Liver (tissue), 9 donors: ENCODE data around the gene CDH4. TPM values are rescaled to one million over a fixed set of nuclear protein-coding genes. Genes with fewer than 3 reads are reported as not detected.

ENCODE experiments used
- DNase-seq: peaks from one replicate; pipeline ENCODE4 v3.0.0-alpha.2; 2017; ENCODE audit warnings: low spot score
- H3K27ac ChIP-seq, 2 donors: one replicate each; pipeline ENCODE4 v1.7.0; 2013; ENCODE audit warnings: inconsistent platforms in 2 of 2, low read length in 2 of 2, control low read depth in 1 of 2, low read depth in 1 of 2, mild to moderate bottlenecking in 1 of 2
- H3K27me3 ChIP-seq, 4 donors: one replicate each; pipeline versions ENCODE4 v1.6.1 to v1.7.0; 2013; ENCODE audit warnings: low read length in 3 of 4, inconsistent platforms in 1 of 4, mild to moderate bottlenecking in 1 of 4, moderate library complexity in 1 of 4; ENCODE audit not compliant: control insufficient read depth in 4 of 4, insufficient read depth in 4 of 4
- H3K36me3 ChIP-seq, 4 donors: one replicate each; pipeline versions ENCODE4 v1.6.1 to v1.7.0; 2013; ENCODE audit warnings: low read length in 3 of 4, mild to moderate bottlenecking in 3 of 4, low read depth in 1 of 4, moderate library complexity in 1 of 4; ENCODE audit not compliant: control insufficient read depth in 4 of 4, insufficient read depth in 3 of 4
- H3K4me1 ChIP-seq, 4 donors: one replicate each; pipeline versions ENCODE4 v1.6.1 to v1.7.0; 2013; ENCODE audit warnings: low read length in 3 of 4, mild to moderate bottlenecking in 3 of 4, moderate library complexity in 1 of 4; ENCODE audit not compliant: control insufficient read depth in 4 of 4, insufficient read depth in 4 of 4
- H3K4me3 ChIP-seq, 3 donors: one replicate each; pipeline versions ENCODE4 v1.6.1 to v1.7.0; 2013; ENCODE audit warnings: low read length in 3 of 3, control low read depth in 1 of 3, low read depth in 1 of 3, mild to moderate bottlenecking in 1 of 3
- H3K9ac ChIP-seq, 2 donors: one replicate each; pipeline ENCODE4 v1.7.0; 2013; ENCODE audit warnings: low read length in 2 of 2, mild to moderate bottlenecking in 2 of 2, moderate library complexity in 2 of 2, control low read depth in 1 of 2, low read depth in 1 of 2
- H3K9me3 ChIP-seq, 4 donors: one replicate each; pipeline versions ENCODE4 v1.6.1 to v1.7.0; 2013; ENCODE audit warnings: low read length in 3 of 4; ENCODE audit not compliant: control insufficient read depth in 4 of 4
- EGR1 ChIP-seq, 2 donors: IDR thresholded peaks; 2 replicates each; pipeline ENCODE4 v1.6.1; 2016 to 2018; ENCODE audit warnings: antibody characterized with exemption in 2 of 2, low read depth in 2 of 2
- FOXA2 ChIP-seq: IDR thresholded peaks from 2 replicates; pipeline ENCODE4 v1.6.1; 2016; ENCODE audit warnings: antibody characterized with exemption
- HNF4G ChIP-seq: IDR thresholded peaks from 2 replicates; pipeline ENCODE4 v1.6.1; 2016; ENCODE audit warnings: antibody characterized with exemption
- JUND ChIP-seq, 2 donors: IDR thresholded peaks; 2 replicates each; pipeline ENCODE4 v1.6.1; 2016; ENCODE audit warnings: antibody characterized with exemption in 2 of 2
- NR2F2 ChIP-seq: IDR thresholded peaks from 2 replicates; pipeline ENCODE4 v1.6.1; 2016; ENCODE audit warnings: antibody characterized with exemption
- RAD21 ChIP-seq, 2 donors: IDR thresholded peaks; 2 replicates each; pipeline ENCODE4 v1.6.1; 2016; ENCODE audit warnings: antibody characterized with exemption in 2 of 2, mild to moderate bottlenecking in 2 of 2
- RXRA ChIP-seq, 2 donors: IDR thresholded peaks; 2 replicates each; pipeline ENCODE4 v1.6.1; 2017 to 2018; ENCODE audit warnings: antibody characterized with exemption in 2 of 2, mild to moderate bottlenecking in 1 of 2
- SP1 ChIP-seq: IDR thresholded peaks from 2 replicates; pipeline ENCODE4 v1.6.1; 2018; ENCODE audit warnings: antibody characterized with exemption, mild to moderate bottlenecking
- TAF1 ChIP-seq: conservative IDR thresholded peaks from 2 replicates; pipeline ENCODE4 v1.6.1; 2016; ENCODE audit warnings: antibody characterized with exemption, mild to moderate bottlenecking
- YY1 ChIP-seq: IDR thresholded peaks from 2 replicates; pipeline ENCODE4 v1.6.1; 2016; ENCODE audit warnings: antibody characterized with exemption, mild to moderate bottlenecking
- WGBS: extraction: QIAGEN DNeasy Blood & Tissue Kit; methylation state at CpG from one replicate; pipeline ENCODE4 v1.1.7; 2013; 5-methylcytosine and 5-hydroxymethylcytosine counted together
- polyA plus RNA-seq, 2 donors: library from polyadenylated mRNA; stranded (reverse) in 1 of 2; unstranded in 1 of 2; fragments of 200-250 nt in 1 of 2; fragments of >200 nt in 1 of 2; fragmentation: Nextera tagmentation in 1 of 2; extraction: Ambion mirVana in 1 of 2; gene quantifications; one replicate each; pipeline versions ENCODE4 v1.2.1 to v1.2.3, GENCODE V29; 2013 to 2015
- total RNA-seq, 2 donors: library from RNA; depleted of rRNA; stranded (reverse); fragments of >200 nt; gene quantifications; one replicate each; pipeline ENCODE4 v1.2.3, GENCODE V29; 2014
- TF ChIP-seq, protein P1 (sequence below): IDR thresholded peaks from 2 replicates; pipeline ENCODE4 v1.6.1; 2016; ENCODE audit warnings: antibody characterized with exemption
- TF ChIP-seq, protein P2 (sequence below): IDR thresholded peaks from 2 replicates; pipeline ENCODE4 v1.6.1; 2016; ENCODE audit warnings: antibody characterized with exemption, mild to moderate bottlenecking
- TF ChIP-seq, protein P3 (sequence below): IDR thresholded peaks from 2 replicates; pipeline ENCODE4 v1.6.1; 2016; ENCODE audit warnings: antibody characterized with exemption
- TF ChIP-seq, protein P4 (sequence below): fragments of 150-350 bp; IDR thresholded peaks from 2 replicates; pipeline ENCODE4 v1.5.1; 2017; ENCODE audit warnings: improper control_type of control experiment, low read depth, low read length; ENCODE audit not compliant: missing input control
- donor health status: healthy.
- donor health status: healthy.
- donor health status: healthy.
- donor health status: healthy.
- donor health status: healthy.

The CDH4 gene
- total and polyA plus RNA-seq, 4 donors, result 0.03 to 0.25 (median 0.19) TPM; not detected in 1

DNA sequence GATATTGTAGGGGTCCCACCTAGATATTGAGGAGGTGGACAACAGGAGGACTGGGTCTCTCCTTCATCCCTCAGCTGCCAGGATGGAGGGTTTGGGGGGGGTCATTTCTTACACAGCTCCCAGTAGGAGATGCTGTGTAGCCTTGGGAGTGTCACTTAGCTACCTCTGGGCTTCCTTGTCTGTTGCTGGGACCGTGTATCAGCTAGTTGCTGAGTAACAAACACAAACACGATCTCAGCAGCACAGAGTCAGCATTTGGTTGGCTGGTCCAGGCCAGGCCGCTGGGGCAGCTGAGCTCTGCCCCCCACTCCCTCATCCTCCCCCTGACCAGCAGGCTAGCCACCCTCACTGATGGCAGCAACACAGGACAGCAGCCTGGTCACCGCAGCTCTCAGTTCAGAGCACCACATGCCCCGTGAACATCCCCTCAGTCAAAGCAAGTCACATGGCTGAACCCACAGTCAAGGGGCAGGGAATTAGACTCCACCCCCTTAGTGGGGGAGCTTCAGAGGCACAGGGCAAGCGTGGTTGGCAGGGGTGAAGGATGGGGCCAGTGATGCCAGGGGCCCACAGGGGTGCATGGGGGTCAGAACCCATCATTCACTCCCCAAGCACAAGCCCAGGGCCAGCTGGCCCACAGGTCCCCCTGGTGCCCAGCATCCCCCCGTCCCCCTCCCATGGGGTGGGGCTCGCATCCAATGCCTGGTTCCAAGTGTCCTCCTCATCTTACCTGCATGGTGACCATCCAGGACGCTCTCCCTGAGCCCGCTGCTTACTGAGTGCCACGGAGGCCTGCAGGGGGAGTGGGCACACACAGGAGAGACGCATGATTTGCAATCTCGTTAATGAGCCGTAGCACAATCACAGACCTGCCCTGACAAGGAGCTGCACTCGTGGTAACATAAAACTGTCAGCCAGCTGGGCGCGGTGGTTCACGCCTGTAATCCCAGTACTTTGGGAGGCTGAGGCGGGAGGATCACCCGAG, 701.3 kb downstream of the CDH4 start:
- Histone ChIP-seq H3K27me3 (no peaks in the 10 kb centered on the region), H3K4me1 (no peaks in the 10 kb centered on the region), H3K4me3 (no peak overlapping the region), H3K27ac (no peak overlapping the region), H3K9me3 (no peaks in the 10 kb centered on the region), H3K36me3 (no peaks in the 10 kb centered on the region), H3K9ac (no peak overlapping the region)
- DNase-seq, result no peak
- 89% methylated on average over 20 of the region's 20 CpGs for WGBS
- TF ChIP-seq, protein P1, sequence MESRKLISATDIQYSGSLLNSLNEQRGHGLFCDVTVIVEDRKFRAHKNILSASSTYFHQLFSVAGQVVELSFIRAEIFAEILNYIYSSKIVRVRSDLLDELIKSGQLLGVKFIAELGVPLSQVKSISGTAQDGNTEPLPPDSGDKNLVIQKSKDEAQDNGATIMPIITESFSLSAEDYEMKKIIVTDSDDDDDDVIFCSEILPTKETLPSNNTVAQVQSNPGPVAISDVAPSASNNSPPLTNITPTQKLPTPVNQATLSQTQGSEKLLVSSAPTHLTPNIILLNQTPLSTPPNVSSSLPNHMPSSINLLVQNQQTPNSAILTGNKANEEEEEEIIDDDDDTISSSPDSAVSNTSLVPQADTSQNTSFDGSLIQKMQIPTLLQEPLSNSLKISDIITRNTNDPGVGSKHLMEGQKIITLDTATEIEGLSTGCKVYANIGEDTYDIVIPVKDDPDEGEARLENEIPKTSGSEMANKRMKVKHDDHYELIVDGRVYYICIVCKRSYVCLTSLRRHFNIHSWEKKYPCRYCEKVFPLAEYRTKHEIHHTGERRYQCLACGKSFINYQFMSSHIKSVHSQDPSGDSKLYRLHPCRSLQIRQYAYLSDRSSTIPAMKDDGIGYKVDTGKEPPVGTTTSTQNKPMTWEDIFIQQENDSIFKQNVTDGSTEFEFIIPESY, result no peak
- no peak for TF ChIP-seq SP1

DNA sequence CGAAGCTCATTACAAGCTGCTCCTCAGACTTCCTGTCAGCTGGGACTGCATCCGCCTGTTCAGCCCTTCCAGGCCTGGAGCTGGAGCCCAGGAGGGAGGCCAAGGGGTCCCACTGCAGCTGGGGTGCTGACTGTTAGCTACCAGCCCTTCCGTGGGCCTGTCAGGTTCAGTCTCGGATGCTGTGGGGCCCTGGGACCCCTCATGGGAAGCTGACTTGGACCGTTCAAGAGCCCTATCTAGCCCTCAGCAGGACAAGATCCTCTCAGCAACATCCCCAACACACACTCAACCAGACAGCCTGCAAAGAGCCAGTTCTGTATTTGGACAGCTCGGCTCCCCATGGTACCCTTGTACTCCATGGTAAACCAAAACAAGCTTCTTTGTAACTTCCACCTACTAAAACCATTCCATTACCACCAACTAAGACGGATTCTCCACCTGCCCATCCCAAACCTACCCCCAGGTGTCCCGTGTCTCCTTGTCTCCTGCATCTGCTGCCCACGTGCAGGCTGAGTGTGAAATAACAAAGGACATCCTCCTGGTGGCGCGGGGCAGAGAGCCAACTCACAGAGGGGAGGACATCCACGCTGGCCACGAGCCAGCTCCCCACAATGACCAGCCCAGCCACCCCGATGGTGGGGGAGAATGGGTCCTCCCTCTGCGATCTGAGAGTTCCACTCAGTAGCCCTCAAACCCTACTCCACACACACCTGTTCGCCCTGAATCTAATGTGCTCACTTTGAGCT, 702.4 kb downstream of the CDH4 start:
- 70% methylated on average over 16 of the region's 16 CpGs for WGBS
- no peak overlapping the region for H3K9ac ChIP-seq
- no peak overlapping the region for H3K27ac ChIP-seq
- no peaks in the 10 kb centered on the region for H3K36me3 ChIP-seq
- DNase-seq, result no peak
- H3K27me3 ChIP-seq, result no peaks in the 10 kb centered on the region
- H3K9me3 ChIP-seq, result no peaks in the 10 kb centered on the region
- TF ChIP-seq FOXA2, result no peak
- no peak for TF ChIP-seq JUND (IDR thresholded peaks at IDR 0.05)
- no peak for TF ChIP-seq RXRA (IDR thresholded peaks at IDR 0.05)
- no peak for TF ChIP-seq HNF4G
- TF ChIP-seq YY1, result no peak
- TF ChIP-seq, protein P2, sequence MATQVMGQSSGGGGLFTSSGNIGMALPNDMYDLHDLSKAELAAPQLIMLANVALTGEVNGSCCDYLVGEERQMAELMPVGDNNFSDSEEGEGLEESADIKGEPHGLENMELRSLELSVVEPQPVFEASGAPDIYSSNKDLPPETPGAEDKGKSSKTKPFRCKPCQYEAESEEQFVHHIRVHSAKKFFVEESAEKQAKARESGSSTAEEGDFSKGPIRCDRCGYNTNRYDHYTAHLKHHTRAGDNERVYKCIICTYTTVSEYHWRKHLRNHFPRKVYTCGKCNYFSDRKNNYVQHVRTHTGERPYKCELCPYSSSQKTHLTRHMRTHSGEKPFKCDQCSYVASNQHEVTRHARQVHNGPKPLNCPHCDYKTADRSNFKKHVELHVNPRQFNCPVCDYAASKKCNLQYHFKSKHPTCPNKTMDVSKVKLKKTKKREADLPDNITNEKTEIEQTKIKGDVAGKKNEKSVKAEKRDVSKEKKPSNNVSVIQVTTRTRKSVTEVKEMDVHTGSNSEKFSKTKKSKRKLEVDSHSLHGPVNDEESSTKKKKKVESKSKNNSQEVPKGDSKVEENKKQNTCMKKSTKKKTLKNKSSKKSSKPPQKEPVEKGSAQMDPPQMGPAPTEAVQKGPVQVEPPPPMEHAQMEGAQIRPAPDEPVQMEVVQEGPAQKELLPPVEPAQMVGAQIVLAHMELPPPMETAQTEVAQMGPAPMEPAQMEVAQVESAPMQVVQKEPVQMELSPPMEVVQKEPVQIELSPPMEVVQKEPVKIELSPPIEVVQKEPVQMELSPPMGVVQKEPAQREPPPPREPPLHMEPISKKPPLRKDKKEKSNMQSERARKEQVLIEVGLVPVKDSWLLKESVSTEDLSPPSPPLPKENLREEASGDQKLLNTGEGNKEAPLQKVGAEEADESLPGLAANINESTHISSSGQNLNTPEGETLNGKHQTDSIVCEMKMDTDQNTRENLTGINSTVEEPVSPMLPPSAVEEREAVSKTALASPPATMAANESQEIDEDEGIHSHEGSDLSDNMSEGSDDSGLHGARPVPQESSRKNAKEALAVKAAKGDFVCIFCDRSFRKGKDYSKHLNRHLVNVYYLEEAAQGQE, result no peak
- no peak for TF ChIP-seq TAF1
- no peak for TF ChIP-seq EGR1 (IDR thresholded peaks at IDR 0.05; ENCODE audit: low read depth in 2 of 2)
- TF ChIP-seq NR2F2, result no peak
- TF ChIP-seq SP1, result no peak
- TF ChIP-seq, protein P3, sequence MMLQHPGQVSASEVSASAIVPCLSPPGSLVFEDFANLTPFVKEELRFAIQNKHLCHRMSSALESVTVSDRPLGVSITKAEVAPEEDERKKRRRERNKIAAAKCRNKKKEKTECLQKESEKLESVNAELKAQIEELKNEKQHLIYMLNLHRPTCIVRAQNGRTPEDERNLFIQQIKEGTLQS, result no peak
- TF ChIP-seq, protein P4, sequence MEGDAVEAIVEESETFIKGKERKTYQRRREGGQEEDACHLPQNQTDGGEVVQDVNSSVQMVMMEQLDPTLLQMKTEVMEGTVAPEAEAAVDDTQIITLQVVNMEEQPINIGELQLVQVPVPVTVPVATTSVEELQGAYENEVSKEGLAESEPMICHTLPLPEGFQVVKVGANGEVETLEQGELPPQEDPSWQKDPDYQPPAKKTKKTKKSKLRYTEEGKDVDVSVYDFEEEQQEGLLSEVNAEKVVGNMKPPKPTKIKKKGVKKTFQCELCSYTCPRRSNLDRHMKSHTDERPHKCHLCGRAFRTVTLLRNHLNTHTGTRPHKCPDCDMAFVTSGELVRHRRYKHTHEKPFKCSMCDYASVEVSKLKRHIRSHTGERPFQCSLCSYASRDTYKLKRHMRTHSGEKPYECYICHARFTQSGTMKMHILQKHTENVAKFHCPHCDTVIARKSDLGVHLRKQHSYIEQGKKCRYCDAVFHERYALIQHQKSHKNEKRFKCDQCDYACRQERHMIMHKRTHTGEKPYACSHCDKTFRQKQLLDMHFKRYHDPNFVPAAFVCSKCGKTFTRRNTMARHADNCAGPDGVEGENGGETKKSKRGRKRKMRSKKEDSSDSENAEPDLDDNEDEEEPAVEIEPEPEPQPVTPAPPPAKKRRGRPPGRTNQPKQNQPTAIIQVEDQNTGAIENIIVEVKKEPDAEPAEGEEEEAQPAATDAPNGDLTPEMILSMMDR, result no peak
- no peak for TF ChIP-seq RAD21 (IDR thresholded peaks at IDR 0.05)
- H3K4me1 ChIP-seq, result no peaks in the 10 kb centered on the region
- H3K4me3 ChIP-seq, result no peak overlapping the region
